Tibial nerve (tissue), 4 donors: ENCODE measurements around the gene MRPS24. TPM values are rescaled to one million over a fixed set of nuclear protein-coding genes. Genes with fewer than 3 reads are reported as not detected.
A peak's percentile ranks its signal among the peaks of the same experiment; 100 is the strongest.

Source experiments
- DNase-seq, 2 donors: peaks; one replicate each; pipeline ENCODE4 v3.0.0-alpha.2; 2019; ENCODE audit warnings: low spot score in 2 of 2
- H3K27ac ChIP-seq, 4 donors: fragments of 200-600 bp; sonication (generic) in 3 of 4; one replicate each; pipeline ENCODE4 v1.5.1; 2017 to 2019; ENCODE audit warnings: mild to moderate bottlenecking in 1 of 4
- H3K27me3 ChIP-seq, 2 donors: fragments of 200-600 bp; sonication (generic) in 1 of 2; one replicate each; pipeline versions ENCODE4 v1.5.1 to v1.6.0; 2017 to 2019
- H3K36me3 ChIP-seq, 3 donors: fragments of 200-600 bp; sonication (generic); one replicate each; pipeline ENCODE4 v1.5.1; 2018 to 2019
- H3K4me1 ChIP-seq, 4 donors: fragments of 200-600 bp; sonication (generic) in 3 of 4; one replicate each; pipeline ENCODE4 v1.5.1; 2017 to 2019
- H3K4me3 ChIP-seq, 4 donors: fragments of 200-600 bp; sonication (generic) in 3 of 4; one replicate each; pipeline ENCODE4 v1.5.1; 2017 to 2019; ENCODE audit warnings: mild to moderate bottlenecking in 1 of 4, moderate library complexity in 1 of 4
- H3K9me3 ChIP-seq, 4 donors: fragments of 200-600 bp; sonication (generic) in 3 of 4; one replicate each; pipeline ENCODE4 v1.5.1; 2017 to 2019
- CTCF ChIP-seq, 5 experiments: fragments of 200-600 bp in 3 of 5; fragments of 450-650 bp in 2 of 5; sonication (generic) in 3 of 5; IDR thresholded peaks; one replicate each; pipeline ENCODE4 v1.5.1; 2016 to 2019; ENCODE audit warnings: antibody characterized with exemption in 5 of 5, mild to moderate bottlenecking in 3 of 5, moderate library complexity in 2 of 5
- EP300 ChIP-seq, 2 donors: sonication (generic); formaldehyde crosslinking; IDR thresholded peaks; one replicate each; pipeline ENCODE4 v1.6.1; 2017; ENCODE audit warnings: antibody characterized with exemption in 2 of 2, mild to moderate bottlenecking in 1 of 2
- POLR2A ChIP-seq, 2 donors: fragments of 450-650 bp; IDR thresholded peaks; one replicate each; pipeline ENCODE4 v1.6.1; 2017; ENCODE audit warnings: antibody characterized with exemption in 2 of 2, mild to moderate bottlenecking in 2 of 2, moderate library complexity in 2 of 2
- WGBS, 2 donors: methylation state at CpG; one replicate each; pipeline ENCODE4 v1.1.5; 2018; 5-methylcytosine and 5-hydroxymethylcytosine counted together
- total RNA-seq, 4 donors: library from RNA; depleted of rRNA; stranded (reverse); fragments of >200 nt; gene quantifications; one replicate each; pipeline ENCODE4 v1.1.0, GENCODE V29; 2016

The MRPS24 gene
- total RNA-seq, 4 donors from 2014 or later = 61.8 to 90.2 (median 82.3) TPM

GRCh38 chr7:43847496-43847895 is 21.8 kb downstream of the MRPS24 start:
- Histone ChIP-seq H3K27ac (no peak overlapping the region), H3K4me1 (no peaks in the 10 kb centered on the region), H3K36me3 (no peaks in the 10 kb centered on the region), H3K27me3 (no peaks in the 10 kb centered on the region), H3K9me3 (no peaks in the 10 kb centered on the region), H3K4me3 (no peak overlapping the region)
- TF ChIP-seq CTCF (IDR thresholded peaks at IDR 0.05) (no peak), EP300 (IDR thresholded peaks at IDR 0.05) (no peak), POLR2A (IDR thresholded peaks at IDR 0.05) (no peak)
- WGBS, 2 donors = 45 to 55% methylated on average over 4 of the region's 4 CpGs
- no peak for DNase-seq

- Histone ChIP-seq H3K4me1 (no peaks in the 10 kb centered on the region), H3K27me3 (no peaks in the 10 kb centered on the region), H3K4me3 (no peak overlapping the region), H3K9me3 (no peaks in the 10 kb centered on the region), H3K36me3 (no peaks in the 10 kb centered on the region), H3K27ac (no peak overlapping the region)
- WGBS, 2 donors = 74 to 78% methylated on average over 2 of the region's 2 CpGs
- no peak for DNase-seq
- TF ChIP-seq CTCF (IDR thresholded peaks at IDR 0.05) (no peak), EP300 (IDR thresholded peaks at IDR 0.05) (no peak)
Measured at GRCh38 chr7:43844662-43845061, 24.7 kb downstream of the MRPS24 start.

- Histone ChIP-seq H3K4me3 (no peak overlapping the region), H3K27ac (no peak overlapping the region), H3K4me1 (peaks cover 0 to 2% (median 0%) of the 10 kb centered on the region in 4 donors), H3K9me3 (no peaks in the 10 kb centered on the region), H3K36me3 (no peaks in the 10 kb centered on the region), H3K27me3 (no peaks in the 10 kb centered on the region)
- no peak for DNase-seq
- 92 to 93% methylated on average over 2 of the region's 2 CpGs for WGBS, 2 donors
- no peak for TF ChIP-seq EP300 (IDR thresholded peaks at IDR 0.05)
- TF ChIP-seq CTCF (IDR thresholded peaks at IDR 0.05) = no peak
- TF ChIP-seq POLR2A (IDR thresholded peaks at IDR 0.05) = no peak
Measured at GRCh38 chr7:43844257-43844656, 25.1 kb downstream of the MRPS24 start.

- H3K27me3 ChIP-seq = no peaks in the 10 kb centered on the region
- no peak overlapping the region for H3K4me3 ChIP-seq
- H3K4me1 ChIP-seq = peaks cover 0 to 11% (median 0%) of the 10 kb centered on the region in 4 donors
- no peak for DNase-seq
- no peaks in the 10 kb centered on the region for H3K36me3 ChIP-seq
- WGBS, 2 donors = 84 to 96% methylated on average over 4 of the region's 4 CpGs
- H3K9me3 ChIP-seq = no peaks in the 10 kb centered on the region
- no peak overlapping the region for H3K27ac ChIP-seq
- no peak for TF ChIP-seq EP300 (IDR thresholded peaks at IDR 0.05)
- no peak for TF ChIP-seq CTCF (IDR thresholded peaks at IDR 0.05)
- no peak for TF ChIP-seq POLR2A (IDR thresholded peaks at IDR 0.05)
Measured at GRCh38 chr7:43843296-43843695, 26.0 kb downstream of the MRPS24 start.

GRCh38 chr7:43838201-43838658 is 31.1 kb downstream of the MRPS24 start:
- WGBS, 2 donors = 84 to 87% methylated on average over 9 of the region's 9 CpGs
- Histone ChIP-seq H3K27ac (peak overlapping the region in 2 of 4 donors; percentile 10 to 69), H3K36me3 (no peaks in the 10 kb centered on the region), H3K27me3 (no peaks in the 10 kb centered on the region), H3K9me3 (no peaks in the 10 kb centered on the region), H3K4me3 (no peak overlapping the region), H3K4me1 (peaks cover 0 to 11% (median 0%) of the 10 kb centered on the region in 4 donors)
- DNase-seq = no peak
- TF ChIP-seq CTCF (IDR thresholded peaks at IDR 0.05) = no peak
- no peak for TF ChIP-seq POLR2A (IDR thresholded peaks at IDR 0.05)
- no peak for TF ChIP-seq EP300 (IDR thresholded peaks at IDR 0.05)
